GM13976 (cell line): Measurements from ENCODE around the gene LARP1.

Experiments used
- DNase-seq: peaks from one replicate; pipeline ENCODE4 v3.0.0; 2012; ENCODE audit warnings: low spot score
- CTCF ChIP-seq: IDR thresholded peaks from 2 replicates; pipeline ENCODE4 v1.5.1; 2012; ENCODE audit warnings: borderline replicate concordance, mild to moderate bottlenecking; ENCODE audit not compliant: insufficient read depth; ENCODE audit errors: extremely low read depth, missing control alignments, control extremely low read depth
- in situ Hi-C: fragments of 300-500 bp; cut with MboI; formaldehyde crosslinking; loops from one replicate; pipeline ENCODE4 v1.12.0; 2022; ENCODE audit warnings: low sequenced_read_pairs, mixed read lengths, inconsistent platforms; ENCODE audit not compliant: unreplicated experiment

Gene LARP1

GRCh38 chr5:154811653-154812465 is 56.7 kb downstream of the LARP1 start:
- in situ Hi-C loops = loop anchor here (10.0 kb wide), 1 partner anchor 157 kb away; no protein-coding TSS in a partner anchor
- peak; percentile 77 for DNase-seq
- peak; percentile 75 for TF ChIP-seq CTCF

DNA sequence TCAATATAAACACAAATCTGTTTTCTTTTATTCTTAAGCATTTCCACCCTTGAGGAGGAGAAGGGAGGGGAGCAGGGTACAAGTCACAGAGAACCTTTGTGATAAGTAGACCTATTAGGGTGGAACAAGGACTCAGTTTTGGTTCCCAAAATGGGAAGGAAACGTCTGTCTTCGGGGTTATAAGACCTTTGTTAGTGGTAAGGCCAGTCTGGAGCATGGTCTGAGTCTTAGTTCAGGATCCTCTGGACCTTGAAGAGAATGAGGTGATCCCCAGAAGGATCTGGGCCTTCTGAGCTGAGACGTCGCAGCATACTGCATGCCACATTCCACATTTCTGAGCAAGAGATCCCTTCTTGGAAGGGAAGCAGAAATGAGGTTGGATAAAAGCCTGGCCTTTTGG is 58.0 kb downstream of the LARP1 start:
- DNase-seq = no peak
- no peak for TF ChIP-seq CTCF
- in situ Hi-C loops = loop anchor here (10.0 kb wide), 1 partner anchor 158 kb away; no protein-coding TSS in a partner anchor

GRCh38 chr5:154813736-154814135 is 58.6 kb downstream of the LARP1 start:
- TF ChIP-seq CTCF = no peak
- in situ Hi-C loops = loop anchor here (10.0 kb wide), 1 partner anchor 159 kb away; no protein-coding TSS in a partner anchor

GRCh38 chr5:154815025-154815424 is 59.8 kb downstream of the LARP1 start:
- TF ChIP-seq CTCF = no peak
- DNase-seq = no peak
- in situ Hi-C loops = loop anchor here (10.0 kb wide), 1 partner anchor 160 kb away; no protein-coding TSS in a partner anchor

More at GRCh38 chr5:154813736-154814135, 58.6 kb downstream of the LARP1 start:
- DNase-seq = no peak

GRCh38 chr5:154815684-154816247 is 60.6 kb downstream of the LARP1 start:
- TF ChIP-seq CTCF = no peak
- in situ Hi-C loops = loop anchor here (10.0 kb wide), 1 partner anchor 161 kb away; no protein-coding TSS in a partner anchor
- no peak for DNase-seq

DNA sequence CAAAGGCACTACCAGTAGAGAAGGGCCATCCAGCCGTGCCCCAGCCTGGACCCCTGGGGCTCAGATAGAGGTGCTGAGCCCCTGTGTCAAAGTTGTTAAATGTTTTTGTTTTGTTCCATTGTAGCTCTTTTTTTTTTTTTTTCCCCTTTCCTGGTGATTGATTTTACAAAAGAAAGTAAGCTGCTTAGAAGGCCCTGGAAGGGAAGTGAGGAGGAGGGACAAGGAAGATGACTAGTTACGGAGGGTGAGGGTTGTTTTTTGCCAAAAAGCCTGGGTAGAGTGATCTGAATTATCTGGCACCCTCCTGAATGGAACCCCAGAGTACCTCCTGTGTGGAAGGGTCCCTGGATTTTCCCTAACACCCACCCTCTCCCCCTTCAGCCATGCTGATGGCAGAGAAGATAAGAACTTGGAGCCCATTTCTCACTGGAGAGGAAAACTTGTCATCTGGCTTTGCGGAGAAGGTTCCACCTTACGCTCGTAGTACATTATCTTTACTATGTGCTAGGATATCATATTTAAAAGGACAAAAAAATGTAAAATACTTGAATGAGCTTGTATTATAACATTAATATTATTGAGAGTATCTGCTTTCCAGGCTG is 61.8 kb downstream of the LARP1 start:
- TF ChIP-seq CTCF = no peak
- DNase-seq = no peak
- in situ Hi-C loops = loop anchor here (10.0 kb wide), 1 partner anchor 162 kb away; no protein-coding TSS in a partner anchor
